ENCODE measurements around the gene DNLZ. TPM values are rescaled to one million over a fixed set of nuclear protein-coding genes. Genes with fewer than 3 reads are reported as not detected.

Gene DNLZ
- total and polyA plus RNA-seq, 9 of the 15 experiments (the other 6 are each of a cell fraction or from before 2014, with no cell fraction given), result 0.17 to 44.6 (median 3.4) TPM

DNA sequence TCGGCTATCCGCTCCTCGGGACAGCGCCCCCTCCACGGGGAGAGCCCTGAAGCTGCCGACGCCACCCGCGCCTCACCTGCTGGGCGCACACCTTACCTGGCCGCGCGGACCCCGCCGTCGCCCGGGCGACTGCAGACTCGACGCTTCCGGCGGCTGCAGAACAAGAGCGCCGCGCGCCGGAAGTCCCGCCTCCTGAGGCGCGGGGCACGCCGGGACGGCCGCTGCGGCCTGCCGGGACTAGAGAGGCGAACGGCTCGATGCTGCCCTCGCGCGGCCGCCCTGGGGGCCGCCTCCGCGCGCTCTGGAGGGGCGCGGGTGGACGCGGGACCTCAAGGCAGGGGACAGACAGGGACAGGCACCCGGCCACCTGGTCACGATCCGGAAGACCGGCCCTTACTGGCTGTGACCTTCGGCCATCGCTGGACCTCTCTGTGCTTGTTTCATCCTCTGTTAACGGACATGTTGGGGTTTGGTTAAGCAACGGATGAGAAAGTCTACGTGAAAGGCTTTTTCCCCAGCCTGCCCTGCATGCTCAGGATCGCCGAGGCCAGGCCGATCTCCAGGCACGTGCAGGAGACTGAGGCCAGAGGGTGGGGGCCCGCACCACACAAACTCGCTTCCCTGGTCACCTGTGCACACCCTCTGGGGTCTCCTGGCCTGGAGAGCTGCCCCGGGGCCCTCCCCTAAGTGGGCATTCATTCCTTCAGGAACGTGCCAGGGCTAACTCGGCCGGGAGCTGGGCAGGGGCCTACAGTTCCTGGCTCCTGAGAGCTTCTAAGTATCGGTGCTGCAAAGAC, 36.7 kb upstream of the DNLZ start, which contains the start of gene SNAPC4 (continued):
- TF ChIP-seq, protein P1, sequence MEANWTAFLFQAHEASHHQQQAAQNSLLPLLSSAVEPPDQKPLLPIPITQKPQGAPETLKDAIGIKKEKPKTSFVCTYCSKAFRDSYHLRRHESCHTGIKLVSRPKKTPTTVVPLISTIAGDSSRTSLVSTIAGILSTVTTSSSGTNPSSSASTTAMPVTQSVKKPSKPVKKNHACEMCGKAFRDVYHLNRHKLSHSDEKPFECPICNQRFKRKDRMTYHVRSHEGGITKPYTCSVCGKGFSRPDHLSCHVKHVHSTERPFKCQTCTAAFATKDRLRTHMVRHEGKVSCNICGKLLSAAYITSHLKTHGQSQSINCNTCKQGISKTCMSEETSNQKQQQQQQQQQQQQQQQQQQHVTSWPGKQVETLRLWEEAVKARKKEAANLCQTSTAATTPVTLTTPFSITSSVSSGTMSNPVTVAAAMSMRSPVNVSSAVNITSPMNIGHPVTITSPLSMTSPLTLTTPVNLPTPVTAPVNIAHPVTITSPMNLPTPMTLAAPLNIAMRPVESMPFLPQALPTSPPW (CRISPR knock-in tag; IDR thresholded peaks at IDR 0.05), result peak; percentile 55
- TF ChIP-seq ZNF57 (CRISPR knock-in tag; IDR thresholded peaks at IDR 0.05) (no peak), ZC3H8 (IDR thresholded peaks at IDR 0.05) (no peak), FOXA3 (CRISPR knock-in tag; conservative IDR thresholded peaks at IDR 0.05 in 1 of 2, IDR thresholded peaks at IDR 0.05 in 1 of 2) (no peak), HMG20B (CRISPR knock-in tag; IDR thresholded peaks at IDR 0.05) (no peak), RBM22 (IDR thresholded peaks at IDR 0.05; ENCODE audit: low read depth, low read length, poor library complexity, severe bottlenecking) (peak; percentile 88), BRD9 (IDR thresholded peaks at IDR 0.05; ENCODE audit: low read depth, partially characterized antibody) (no peak), TCF7 (IDR thresholded peaks at IDR 0.05; ENCODE audit: borderline replicate concordance) (peak; percentile 68; the same call in 1 of the 2 replicates), NUFIP1 (IDR thresholded peaks at IDR 0.05; ENCODE audit: partially characterized antibody) (no peak), RNF2 (IDR thresholded peaks at IDR 0.05) (no peak)
- TF ChIP-seq, protein P2, sequence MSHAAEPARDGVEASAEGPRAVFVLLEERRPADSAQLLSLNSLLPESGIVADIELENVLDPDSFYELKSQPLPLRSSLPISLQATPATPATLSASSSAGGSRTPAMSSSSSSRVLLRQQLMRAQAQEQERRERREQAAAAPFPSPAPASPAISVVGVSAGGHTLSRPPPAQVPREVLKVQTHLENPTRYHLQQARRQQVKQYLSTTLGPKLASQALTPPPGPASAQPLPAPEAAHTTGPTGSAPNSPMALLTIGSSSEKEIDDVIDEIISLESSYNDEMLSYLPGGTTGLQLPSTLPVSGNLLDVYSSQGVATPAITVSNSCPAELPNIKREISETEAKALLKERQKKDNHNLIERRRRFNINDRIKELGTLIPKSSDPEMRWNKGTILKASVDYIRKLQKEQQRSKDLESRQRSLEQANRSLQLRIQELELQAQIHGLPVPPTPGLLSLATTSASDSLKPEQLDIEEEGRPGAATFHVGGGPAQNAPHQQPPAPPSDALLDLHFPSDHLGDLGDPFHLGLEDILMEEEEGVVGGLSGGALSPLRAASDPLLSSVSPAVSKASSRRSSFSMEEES (CRISPR knock-in tag; IDR thresholded peaks at IDR 0.05), result no peak
- TF ChIP-seq, protein P3, sequence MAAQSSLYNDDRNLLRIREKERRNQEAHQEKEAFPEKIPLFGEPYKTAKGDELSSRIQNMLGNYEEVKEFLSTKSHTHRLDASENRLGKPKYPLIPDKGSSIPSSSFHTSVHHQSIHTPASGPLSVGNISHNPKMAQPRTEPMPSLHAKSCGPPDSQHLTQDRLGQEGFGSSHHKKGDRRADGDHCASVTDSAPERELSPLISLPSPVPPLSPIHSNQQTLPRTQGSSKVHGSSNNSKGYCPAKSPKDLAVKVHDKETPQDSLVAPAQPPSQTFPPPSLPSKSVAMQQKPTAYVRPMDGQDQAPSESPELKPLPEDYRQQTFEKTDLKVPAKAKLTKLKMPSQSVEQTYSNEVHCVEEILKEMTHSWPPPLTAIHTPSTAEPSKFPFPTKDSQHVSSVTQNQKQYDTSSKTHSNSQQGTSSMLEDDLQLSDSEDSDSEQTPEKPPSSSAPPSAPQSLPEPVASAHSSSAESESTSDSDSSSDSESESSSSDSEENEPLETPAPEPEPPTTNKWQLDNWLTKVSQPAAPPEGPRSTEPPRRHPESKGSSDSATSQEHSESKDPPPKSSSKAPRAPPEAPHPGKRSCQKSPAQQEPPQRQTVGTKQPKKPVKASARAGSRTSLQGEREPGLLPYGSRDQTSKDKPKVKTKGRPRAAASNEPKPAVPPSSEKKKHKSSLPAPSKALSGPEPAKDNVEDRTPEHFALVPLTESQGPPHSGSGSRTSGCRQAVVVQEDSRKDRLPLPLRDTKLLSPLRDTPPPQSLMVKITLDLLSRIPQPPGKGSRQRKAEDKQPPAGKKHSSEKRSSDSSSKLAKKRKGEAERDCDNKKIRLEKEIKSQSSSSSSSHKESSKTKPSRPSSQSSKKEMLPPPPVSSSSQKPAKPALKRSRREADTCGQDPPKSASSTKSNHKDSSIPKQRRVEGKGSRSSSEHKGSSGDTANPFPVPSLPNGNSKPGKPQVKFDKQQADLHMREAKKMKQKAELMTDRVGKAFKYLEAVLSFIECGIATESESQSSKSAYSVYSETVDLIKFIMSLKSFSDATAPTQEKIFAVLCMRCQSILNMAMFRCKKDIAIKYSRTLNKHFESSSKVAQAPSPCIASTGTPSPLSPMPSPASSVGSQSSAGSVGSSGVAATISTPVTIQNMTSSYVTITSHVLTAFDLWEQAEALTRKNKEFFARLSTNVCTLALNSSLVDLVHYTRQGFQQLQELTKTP (IDR thresholded peaks at IDR 0.05; ENCODE audit: low read depth in 1 of 2, partially characterized antibody in 2 of 2), result peak in 1 of 2 experiments; percentile 81
- TF ChIP-seq, protein P4, sequence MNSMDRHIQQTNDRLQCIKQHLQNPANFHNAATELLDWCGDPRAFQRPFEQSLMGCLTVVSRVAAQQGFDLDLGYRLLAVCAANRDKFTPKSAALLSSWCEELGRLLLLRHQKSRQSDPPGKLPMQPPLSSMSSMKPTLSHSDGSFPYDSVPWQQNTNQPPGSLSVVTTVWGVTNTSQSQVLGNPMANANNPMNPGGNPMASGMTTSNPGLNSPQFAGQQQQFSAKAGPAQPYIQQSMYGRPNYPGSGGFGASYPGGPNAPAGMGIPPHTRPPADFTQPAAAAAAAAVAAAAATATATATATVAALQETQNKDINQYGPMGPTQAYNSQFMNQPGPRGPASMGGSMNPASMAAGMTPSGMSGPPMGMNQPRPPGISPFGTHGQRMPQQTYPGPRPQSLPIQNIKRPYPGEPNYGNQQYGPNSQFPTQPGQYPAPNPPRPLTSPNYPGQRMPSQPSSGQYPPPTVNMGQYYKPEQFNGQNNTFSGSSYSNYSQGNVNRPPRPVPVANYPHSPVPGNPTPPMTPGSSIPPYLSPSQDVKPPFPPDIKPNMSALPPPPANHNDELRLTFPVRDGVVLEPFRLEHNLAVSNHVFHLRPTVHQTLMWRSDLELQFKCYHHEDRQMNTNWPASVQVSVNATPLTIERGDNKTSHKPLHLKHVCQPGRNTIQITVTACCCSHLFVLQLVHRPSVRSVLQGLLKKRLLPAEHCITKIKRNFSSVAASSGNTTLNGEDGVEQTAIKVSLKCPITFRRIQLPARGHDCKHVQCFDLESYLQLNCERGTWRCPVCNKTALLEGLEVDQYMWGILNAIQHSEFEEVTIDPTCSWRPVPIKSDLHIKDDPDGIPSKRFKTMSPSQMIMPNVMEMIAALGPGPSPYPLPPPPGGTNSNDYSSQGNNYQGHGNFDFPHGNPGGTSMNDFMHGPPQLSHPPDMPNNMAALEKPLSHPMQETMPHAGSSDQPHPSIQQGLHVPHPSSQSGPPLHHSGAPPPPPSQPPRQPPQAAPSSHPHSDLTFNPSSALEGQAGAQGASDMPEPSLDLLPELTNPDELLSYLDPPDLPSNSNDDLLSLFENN (IDR thresholded peaks at IDR 0.05; ENCODE audit: low read depth in 2 of 2, low read length in 2 of 2), result 0 out of 4 replicates have a peak, but pooled peaks of 1 of the 2 experiments have one; percentile 35
- TF ChIP-seq, protein P5, sequence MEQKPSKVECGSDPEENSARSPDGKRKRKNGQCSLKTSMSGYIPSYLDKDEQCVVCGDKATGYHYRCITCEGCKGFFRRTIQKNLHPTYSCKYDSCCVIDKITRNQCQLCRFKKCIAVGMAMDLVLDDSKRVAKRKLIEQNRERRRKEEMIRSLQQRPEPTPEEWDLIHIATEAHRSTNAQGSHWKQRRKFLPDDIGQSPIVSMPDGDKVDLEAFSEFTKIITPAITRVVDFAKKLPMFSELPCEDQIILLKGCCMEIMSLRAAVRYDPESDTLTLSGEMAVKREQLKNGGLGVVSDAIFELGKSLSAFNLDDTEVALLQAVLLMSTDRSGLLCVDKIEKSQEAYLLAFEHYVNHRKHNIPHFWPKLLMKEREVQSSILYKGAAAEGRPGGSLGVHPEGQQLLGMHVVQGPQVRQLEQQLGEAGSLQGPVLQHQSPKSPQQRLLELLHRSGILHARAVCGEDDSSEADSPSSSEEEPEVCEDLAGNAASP (IDR thresholded peaks at IDR 0.05), result no peak

Data from K562 (cell line).